HFFc6 (cell line): Measurements from ENCODE around the gene PRKCE. TPM values are rescaled to one million over a fixed set of nuclear protein-coding genes. Genes with fewer than 3 reads are reported as not detected.

Experiments
- DNase-seq: peaks from one replicate; pipeline ENCODE4 v3.0.0-alpha.2; 2018
- H3K27ac Mint-ChIP-seq: 2 replicates; pipeline ENCODE4 v1.8.0; 2020; ENCODE audit warnings: mild to moderate bottlenecking, mixed read lengths
- H3K27me3 Mint-ChIP-seq: 2 replicates; pipeline ENCODE4 v1.8.0; 2021; ENCODE audit warnings: mild to moderate bottlenecking, moderate library complexity, mixed read lengths; ENCODE audit not compliant: insufficient read depth
- H3K36me3 Mint-ChIP-seq: 2 replicates; pipeline ENCODE4 v1.8.0; 2021; ENCODE audit warnings: low read depth, mixed read lengths
- H3K4me1 Mint-ChIP-seq: 2 replicates; pipeline ENCODE4 v1.8.0; 2020; ENCODE audit warnings: low read depth, mixed read lengths
- H3K4me3 Mint-ChIP-seq: 2 replicates; pipeline ENCODE4 v1.8.0; 2020; ENCODE audit warnings: mild to moderate bottlenecking, moderate library complexity, mixed read lengths
- H3K9me3 Mint-ChIP-seq: 2 replicates; pipeline ENCODE4 v1.8.0; 2020; ENCODE audit warnings: mild to moderate bottlenecking, mixed read lengths
- total RNA-seq, 6 experiments: library from RNA; stranded (reverse); fragmentation: NEBNext Ultra II Directional; extraction: Animal tissue kit (Norgen Biotek cat#: 25700); gene quantifications; 2 replicates in 1 of 6; 3 replicates in 5 of 6; pipeline ENCODE4 v1.2.3, GENCODE V29; 2021
- TF ChIP-seq, protein P1 (sequence below): fragments of 200-600 bp; sonication (generic); IDR thresholded peaks from 2 replicates; pipeline ENCODE4 v1.5.0; 2021; ENCODE audit warnings: antibody characterized with exemption, mild to moderate bottlenecking

Gene PRKCE
- total RNA-seq, 6 experiments from 2014 or later, result 10.8 to 13.7 (median 12.0) TPM

DNA sequence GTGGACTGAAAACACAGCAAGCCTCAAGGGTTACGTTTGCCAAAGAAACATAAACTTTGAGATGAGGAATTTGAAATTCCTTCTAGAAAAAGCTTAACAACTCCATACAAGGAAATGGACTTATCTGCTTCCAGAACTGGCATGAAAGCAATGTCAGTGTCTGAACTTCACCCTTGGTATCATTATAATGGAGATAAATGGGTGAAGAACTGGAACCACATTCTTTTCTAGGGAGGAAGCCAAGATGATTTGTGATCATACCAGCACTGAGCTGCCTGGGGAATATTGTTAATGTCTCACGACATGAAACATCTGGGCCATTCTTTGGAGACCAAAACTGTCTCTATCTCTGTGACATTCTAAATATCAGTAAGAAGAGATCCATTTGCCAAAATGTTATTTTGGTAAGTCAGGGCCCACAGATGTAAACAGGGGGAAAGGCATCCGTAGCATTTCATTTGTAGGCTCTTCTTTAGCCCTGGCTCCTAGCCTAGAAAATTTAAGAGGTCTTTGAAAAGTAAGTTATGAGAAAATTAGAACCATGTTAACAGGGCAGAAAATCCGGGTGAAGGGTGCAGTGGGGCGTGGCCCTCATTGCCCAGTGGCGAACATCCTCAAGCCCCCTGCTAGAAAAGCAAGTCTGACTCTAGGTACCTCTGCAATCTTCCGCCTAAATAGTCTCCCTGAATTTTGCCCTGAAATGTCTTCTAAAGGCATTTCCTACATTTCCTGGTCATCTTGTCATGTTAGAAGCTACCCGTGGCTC is 350.4 kb downstream of the PRKCE start:
- TF ChIP-seq, protein P1, sequence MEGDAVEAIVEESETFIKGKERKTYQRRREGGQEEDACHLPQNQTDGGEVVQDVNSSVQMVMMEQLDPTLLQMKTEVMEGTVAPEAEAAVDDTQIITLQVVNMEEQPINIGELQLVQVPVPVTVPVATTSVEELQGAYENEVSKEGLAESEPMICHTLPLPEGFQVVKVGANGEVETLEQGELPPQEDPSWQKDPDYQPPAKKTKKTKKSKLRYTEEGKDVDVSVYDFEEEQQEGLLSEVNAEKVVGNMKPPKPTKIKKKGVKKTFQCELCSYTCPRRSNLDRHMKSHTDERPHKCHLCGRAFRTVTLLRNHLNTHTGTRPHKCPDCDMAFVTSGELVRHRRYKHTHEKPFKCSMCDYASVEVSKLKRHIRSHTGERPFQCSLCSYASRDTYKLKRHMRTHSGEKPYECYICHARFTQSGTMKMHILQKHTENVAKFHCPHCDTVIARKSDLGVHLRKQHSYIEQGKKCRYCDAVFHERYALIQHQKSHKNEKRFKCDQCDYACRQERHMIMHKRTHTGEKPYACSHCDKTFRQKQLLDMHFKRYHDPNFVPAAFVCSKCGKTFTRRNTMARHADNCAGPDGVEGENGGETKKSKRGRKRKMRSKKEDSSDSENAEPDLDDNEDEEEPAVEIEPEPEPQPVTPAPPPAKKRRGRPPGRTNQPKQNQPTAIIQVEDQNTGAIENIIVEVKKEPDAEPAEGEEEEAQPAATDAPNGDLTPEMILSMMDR, result no peak
- H3K27ac Mint-ChIP-seq, result peak overlapping the region; percentile 40
- H3K36me3 Mint-ChIP-seq, result peaks cover 27% of the 10 kb centered on the region
- no peaks in the 10 kb centered on the region for H3K9me3 Mint-ChIP-seq
- H3K4me3 Mint-ChIP-seq, result no peak overlapping the region
- peak; percentile 14 for DNase-seq
- H3K4me1 Mint-ChIP-seq, result peaks cover 50% of the 10 kb centered on the region
- no peaks in the 10 kb centered on the region for H3K27me3 Mint-ChIP-seq

DNA sequence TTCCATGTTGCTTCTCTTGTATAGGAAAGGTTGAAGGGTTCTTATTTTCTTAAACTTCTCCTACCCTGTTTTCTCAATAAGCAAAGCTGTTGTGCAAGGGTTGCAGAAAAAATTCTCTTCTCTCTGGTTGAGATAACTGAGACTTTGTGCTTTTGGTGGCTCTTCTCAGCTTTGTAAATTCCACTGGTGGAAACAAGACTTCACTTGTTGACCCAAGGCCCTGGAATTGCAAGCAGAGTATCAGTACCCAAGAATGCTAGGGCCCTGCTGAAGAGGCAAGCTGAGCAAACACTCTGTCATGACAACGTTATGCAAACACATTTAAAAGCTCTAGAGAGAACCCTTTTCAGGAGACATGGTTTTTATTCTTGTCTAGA is 351.0 kb downstream of the PRKCE start:
- Mint-ChIP-seq H3K36me3 (peaks cover 32% of the 10 kb centered on the region), H3K4me1 (peaks cover 55% of the 10 kb centered on the region), H3K4me3 (no peak overlapping the region), H3K9me3 (no peaks in the 10 kb centered on the region), H3K27me3 (no peaks in the 10 kb centered on the region), H3K27ac (peak overlapping the region; percentile 61)
- peak; percentile 46 for DNase-seq
- TF ChIP-seq, protein P1, result no peak

DNA sequence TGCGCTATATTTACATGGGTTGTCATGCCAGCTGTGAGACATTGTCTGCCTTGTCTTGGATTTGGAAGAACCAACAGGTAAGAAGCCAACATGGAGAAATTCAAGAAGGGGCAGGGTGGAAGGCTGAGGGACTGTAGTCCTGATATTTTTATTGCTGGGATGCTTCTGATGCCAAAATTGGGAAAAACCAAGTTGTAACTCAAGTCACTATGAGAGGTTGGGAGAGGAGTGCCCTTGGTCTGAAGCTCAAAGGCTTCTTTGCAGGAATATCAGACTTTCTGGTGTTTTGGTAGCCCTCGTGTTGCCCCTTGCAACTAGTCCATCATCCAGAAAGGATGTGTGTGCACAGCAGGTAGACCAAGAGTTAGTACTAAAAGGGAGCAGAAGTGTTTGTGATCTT is 351.5 kb downstream of the PRKCE start:
- H3K4me1 Mint-ChIP-seq, result peaks cover 60% of the 10 kb centered on the region
- no peaks in the 10 kb centered on the region for H3K9me3 Mint-ChIP-seq
- H3K36me3 Mint-ChIP-seq, result peaks cover 37% of the 10 kb centered on the region
- DNase-seq, result no peak
- H3K4me3 Mint-ChIP-seq, result no peak overlapping the region
- H3K27ac Mint-ChIP-seq, result peak overlapping the region; percentile 61
- TF ChIP-seq, protein P1, result no peak
- no peaks in the 10 kb centered on the region for H3K27me3 Mint-ChIP-seq

DNA sequence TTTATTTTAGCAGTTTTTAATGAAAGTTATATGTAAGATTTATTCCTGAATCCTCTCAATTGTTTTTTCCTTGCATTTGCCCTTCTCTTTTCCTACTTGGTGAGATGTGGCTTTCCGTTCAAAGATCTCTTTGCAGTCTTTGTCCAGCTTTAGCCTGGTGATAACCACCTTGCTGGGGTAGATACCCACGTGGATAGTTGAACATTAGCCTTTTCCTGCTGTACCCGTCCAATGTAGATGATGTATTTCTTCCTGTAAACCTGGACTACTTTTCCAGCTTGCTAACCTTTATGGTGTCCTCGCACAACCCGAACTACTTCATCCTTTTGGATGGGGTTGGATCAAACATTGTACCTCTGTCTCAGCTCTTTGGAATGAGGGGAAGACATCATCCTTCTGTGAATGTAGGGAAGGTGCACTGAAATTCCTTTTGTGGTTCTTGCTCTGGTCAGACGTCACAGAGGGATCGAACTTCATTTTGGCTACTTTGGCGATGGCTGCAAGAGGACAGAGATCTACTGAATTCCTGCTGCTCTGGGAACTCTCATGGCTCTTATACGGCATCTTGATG is 352.5 kb downstream of the PRKCE start:
- Mint-ChIP-seq H3K27ac (no peak overlapping the region), H3K4me1 (peaks cover 68% of the 10 kb centered on the region), H3K9me3 (no peaks in the 10 kb centered on the region; the same call in 1 of the 2 replicates), H3K27me3 (no peaks in the 10 kb centered on the region), H3K4me3 (no peak overlapping the region), H3K36me3 (peaks cover 44% of the 10 kb centered on the region)
- no peak for DNase-seq
- TF ChIP-seq, protein P1, result no peak

DNA sequence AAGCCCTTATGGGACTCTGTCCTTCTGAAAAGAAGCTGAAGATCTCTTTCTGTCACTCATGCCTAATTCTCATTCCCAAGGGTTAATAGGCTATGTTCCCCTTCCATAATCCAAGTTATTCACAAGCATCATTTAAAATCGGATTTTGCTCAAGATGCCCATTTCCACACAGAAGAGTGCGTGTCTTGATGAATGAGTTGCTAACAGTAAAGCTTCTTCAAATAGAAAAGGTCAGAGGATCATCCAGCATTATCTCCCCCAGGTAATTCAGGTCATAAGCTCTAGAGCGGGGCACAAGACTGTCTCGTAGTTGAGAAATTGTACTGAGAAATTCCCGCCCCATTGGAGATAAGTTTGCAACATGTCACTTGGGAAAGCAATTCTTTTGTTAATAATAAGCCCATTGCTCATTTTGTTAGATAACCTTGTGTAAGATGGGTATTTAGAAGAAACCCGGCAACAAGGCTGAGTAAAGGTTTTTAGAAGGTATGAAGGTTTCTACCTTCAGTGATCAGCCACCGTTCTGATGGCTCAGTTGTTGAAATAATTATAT is 355.1 kb downstream of the PRKCE start:
- no peak for DNase-seq
- H3K4me3 Mint-ChIP-seq, result no peak overlapping the region
- TF ChIP-seq, protein P1, result no peak
- H3K27me3 Mint-ChIP-seq, result no peaks in the 10 kb centered on the region
- no peak overlapping the region for H3K27ac Mint-ChIP-seq
- H3K36me3 Mint-ChIP-seq, result peaks cover 44% of the 10 kb centered on the region
- H3K9me3 Mint-ChIP-seq, result no peaks in the 10 kb centered on the region; the same call in 1 of the 2 replicates
- H3K4me1 Mint-ChIP-seq, result peaks cover 71% of the 10 kb centered on the region
